ENCODE results near the gene SYNE1.

DNA sequence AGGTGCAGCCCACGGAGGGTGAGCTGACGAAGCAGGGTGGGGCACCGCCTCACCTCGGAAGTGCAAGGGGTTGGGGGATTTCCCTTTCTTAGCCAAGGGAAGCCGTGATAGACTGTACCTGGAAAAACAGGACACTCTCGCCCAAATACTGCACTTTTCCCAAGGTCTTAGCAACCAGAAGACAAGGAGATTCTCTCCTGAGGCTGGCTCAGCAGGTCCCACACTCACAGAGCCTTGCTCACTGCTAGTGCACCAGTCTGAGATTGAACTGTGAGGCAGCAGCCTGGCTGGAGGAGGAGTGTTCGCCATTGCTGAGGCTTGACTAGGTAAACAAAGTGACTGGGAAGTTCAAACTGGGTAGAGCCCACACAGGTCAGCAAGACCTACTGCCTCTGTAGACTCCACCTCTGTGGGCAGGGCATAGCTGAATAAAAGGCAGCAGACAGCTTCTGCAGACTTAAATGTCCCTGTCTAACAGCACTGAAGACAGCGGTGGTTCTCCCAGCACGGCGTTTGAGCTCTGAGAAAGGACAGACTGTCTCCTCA is 28.0 kb downstream of the SYNE1 start:
- TF ChIP-seq, protein P1, sequence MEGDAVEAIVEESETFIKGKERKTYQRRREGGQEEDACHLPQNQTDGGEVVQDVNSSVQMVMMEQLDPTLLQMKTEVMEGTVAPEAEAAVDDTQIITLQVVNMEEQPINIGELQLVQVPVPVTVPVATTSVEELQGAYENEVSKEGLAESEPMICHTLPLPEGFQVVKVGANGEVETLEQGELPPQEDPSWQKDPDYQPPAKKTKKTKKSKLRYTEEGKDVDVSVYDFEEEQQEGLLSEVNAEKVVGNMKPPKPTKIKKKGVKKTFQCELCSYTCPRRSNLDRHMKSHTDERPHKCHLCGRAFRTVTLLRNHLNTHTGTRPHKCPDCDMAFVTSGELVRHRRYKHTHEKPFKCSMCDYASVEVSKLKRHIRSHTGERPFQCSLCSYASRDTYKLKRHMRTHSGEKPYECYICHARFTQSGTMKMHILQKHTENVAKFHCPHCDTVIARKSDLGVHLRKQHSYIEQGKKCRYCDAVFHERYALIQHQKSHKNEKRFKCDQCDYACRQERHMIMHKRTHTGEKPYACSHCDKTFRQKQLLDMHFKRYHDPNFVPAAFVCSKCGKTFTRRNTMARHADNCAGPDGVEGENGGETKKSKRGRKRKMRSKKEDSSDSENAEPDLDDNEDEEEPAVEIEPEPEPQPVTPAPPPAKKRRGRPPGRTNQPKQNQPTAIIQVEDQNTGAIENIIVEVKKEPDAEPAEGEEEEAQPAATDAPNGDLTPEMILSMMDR (IDR thresholded peaks at IDR 0.05), result no peak
- TF ChIP-seq POLR2A (IDR thresholded peaks at IDR 0.05), result no peak
- TF ChIP-seq EP300 (IDR thresholded peaks at IDR 0.05), result no peak

Measured in ovary (tissue), 3 donors.